H9 (cell line): Measurements from ENCODE around the gene SGSM2. TPM values are rescaled to one million over a fixed set of nuclear protein-coding genes. Genes with fewer than 3 reads are reported as not detected.

Source experiments
- DNase-seq: peaks from one replicate; pipeline ENCODE4 v3.0.0-alpha.2; 2017
- H2AFZ ChIP-seq: one replicate; pipeline ENCODE4 v1.6.1; 2013; ENCODE audit warnings: mild to moderate bottlenecking, low read length, control low read depth, moderate library complexity
- H2AK5ac ChIP-seq: 2 replicates; pipeline ENCODE4 v1.6.1; 2013; ENCODE audit warnings: low read length, control low read depth, mixed read lengths; ENCODE audit not compliant: insufficient read length
- H2BK120ac ChIP-seq: one replicate; pipeline ENCODE4 v1.6.1; 2013; ENCODE audit warnings: low read depth, mild to moderate bottlenecking, low read length, control low read depth, inconsistent platforms; ENCODE audit not compliant: poor library complexity, severe bottlenecking
- H2BK12ac ChIP-seq: 2 replicates; pipeline ENCODE4 v1.6.1; 2013; ENCODE audit warnings: low read length, control low read depth, mixed read lengths, low read depth; ENCODE audit not compliant: insufficient read length
- H2BK15ac ChIP-seq: 2 replicates; pipeline ENCODE4 v1.6.1; 2013; ENCODE audit warnings: low read depth, low read length, control low read depth
- H2BK20ac ChIP-seq: one replicate; pipeline ENCODE4 v1.6.1; 2013; ENCODE audit warnings: low read depth, mild to moderate bottlenecking, low read length, control low read depth, inconsistent platforms; ENCODE audit not compliant: poor library complexity, severe bottlenecking
- H2BK5ac ChIP-seq: 2 replicates; pipeline ENCODE4 v1.6.1; 2013; ENCODE audit warnings: low read length, control low read depth, mixed read lengths; ENCODE audit not compliant: insufficient read length
- H3K14ac ChIP-seq: 2 replicates; pipeline ENCODE4 v1.6.1; 2013; ENCODE audit warnings: low read length, control low read depth; ENCODE audit not compliant: insufficient read depth
- H3K18ac ChIP-seq: 2 replicates; pipeline ENCODE4 v1.6.1; 2013; ENCODE audit warnings: low read depth, mild to moderate bottlenecking, mixed read lengths, low read length, control low read depth; ENCODE audit not compliant: insufficient read length
- H3K23ac ChIP-seq: 2 replicates; pipeline ENCODE4 v1.6.1; 2013; ENCODE audit warnings: low read length, control low read depth, mixed read lengths, low read depth; ENCODE audit not compliant: insufficient read length
- H3K23me2 ChIP-seq: 2 replicates; pipeline ENCODE4 v1.6.1; 2013; ENCODE audit warnings: low read depth, mild to moderate bottlenecking, mixed read lengths, low read length, control low read depth; ENCODE audit not compliant: insufficient read length, poor library complexity, severe bottlenecking
- H3K27ac ChIP-seq: 2 replicates; pipeline ENCODE4 v1.5.1; 2013; ENCODE audit warnings: low read length, control low read depth, mixed read lengths, low read depth; ENCODE audit not compliant: insufficient read length
- H3K27me3 ChIP-seq: 2 replicates; pipeline ENCODE4 v1.6.1; 2013; ENCODE audit warnings: low read length, control low read depth, inconsistent platforms; ENCODE audit not compliant: insufficient read depth
- H3K4ac ChIP-seq: 2 replicates; pipeline ENCODE4 v1.6.1; 2013; ENCODE audit warnings: low read depth, mild to moderate bottlenecking, control low read depth, inconsistent platforms, low read length, moderate library complexity
- H3K4me1 ChIP-seq: 2 replicates; pipeline ENCODE4 v1.6.1; 2013; ENCODE audit warnings: low read length, control low read depth, inconsistent platforms; ENCODE audit not compliant: insufficient read depth
- H3K4me2 ChIP-seq: 2 replicates; pipeline ENCODE4 v1.6.1; 2013; ENCODE audit warnings: low read length, control low read depth, mixed read lengths; ENCODE audit not compliant: insufficient read length, insufficient read depth
- H3K56ac ChIP-seq: 2 replicates; pipeline ENCODE4 v1.6.1; 2013; ENCODE audit warnings: low read depth, mild to moderate bottlenecking, mixed read lengths, low read length, control low read depth; ENCODE audit not compliant: insufficient read length
- H3K79me1 ChIP-seq: 2 replicates; pipeline ENCODE4 v1.6.1; 2013; ENCODE audit warnings: low read depth, mild to moderate bottlenecking, moderate library complexity, low read length, control low read depth, inconsistent platforms; ENCODE audit not compliant: insufficient read depth, poor library complexity, severe bottlenecking
- H3K79me2 ChIP-seq: 2 replicates; pipeline ENCODE4 v1.6.1; 2013; ENCODE audit warnings: low read length, control low read depth, inconsistent platforms; ENCODE audit not compliant: insufficient read depth
- H3K9ac ChIP-seq: 2 replicates; pipeline ENCODE4 v1.6.1; 2013; ENCODE audit warnings: low read length, control low read depth, mixed read lengths; ENCODE audit not compliant: insufficient read length; ENCODE audit errors: extremely low read depth
- H3K9me3 ChIP-seq: one replicate; pipeline ENCODE4 v1.6.1; 2013; ENCODE audit warnings: low read depth, low read length, inconsistent platforms; ENCODE audit not compliant: control insufficient read depth
- H3T11ph ChIP-seq: one replicate; pipeline ENCODE4 v1.6.1; 2013; ENCODE audit warnings: mild to moderate bottlenecking, low read length, control low read depth, inconsistent platforms
- H4K20me1 ChIP-seq: one replicate; pipeline ENCODE4 v1.6.1; 2013; ENCODE audit not compliant: control insufficient read depth, insufficient read length, insufficient read depth
- H4K5ac ChIP-seq: 2 replicates; pipeline ENCODE4 v1.6.1; 2013; ENCODE audit warnings: low read depth, mild to moderate bottlenecking, mixed read lengths, low read length, control low read depth; ENCODE audit not compliant: insufficient read length
- H4K8ac ChIP-seq: replicated peaks from 2 replicates; pipeline ENCODE4 v1.6.1; 2013; ENCODE audit warnings: low read length, control low read depth, mixed read lengths, low read depth; ENCODE audit not compliant: insufficient read length
- H4K91ac ChIP-seq: 2 replicates; pipeline ENCODE4 v1.6.1; 2013; ENCODE audit warnings: low read depth, mild to moderate bottlenecking, moderate library complexity, mixed read lengths, low read length, control low read depth; ENCODE audit not compliant: insufficient read length
- H3K27ac Mint-ChIP-seq, 3 experiments: 2 replicates in 2 of 3; 3 replicates in 1 of 3; pipeline ENCODE4 v1.8.0; 2020 to 2021; ENCODE audit warnings: mixed read lengths in 3 of 3, mild to moderate bottlenecking in 1 of 3, moderate library complexity in 1 of 3
- H3K27me3 Mint-ChIP-seq: 2 replicates; pipeline ENCODE4 v1.8.0; 2021; ENCODE audit warnings: low read depth, mild to moderate bottlenecking, moderate library complexity, mixed read lengths
- H3K36me3 Mint-ChIP-seq, 3 experiments: 2 replicates in 2 of 3; 3 replicates in 1 of 3; pipeline ENCODE4 v1.8.0; 2020 to 2021; ENCODE audit warnings: low read depth in 3 of 3, mixed read lengths in 3 of 3; ENCODE audit not compliant: insufficient read depth in 1 of 3
- H3K4me1 Mint-ChIP-seq, 2 experiments: 2 replicates each; pipeline ENCODE4 v1.8.0; 2020; ENCODE audit warnings: mixed read lengths in 2 of 2
- H3K4me3 Mint-ChIP-seq, 2 experiments: 2 replicates in 1 of 2; 3 replicates in 1 of 2; pipeline ENCODE4 v1.8.0; 2020 to 2021; ENCODE audit warnings: mild to moderate bottlenecking in 2 of 2, mixed read lengths in 2 of 2, moderate library complexity in 1 of 2
- H3K9me3 Mint-ChIP-seq, 2 experiments: 2 replicates in 1 of 2; 3 replicates in 1 of 2; pipeline ENCODE4 v1.8.0; 2020; ENCODE audit warnings: mild to moderate bottlenecking in 2 of 2, mixed read lengths in 2 of 2, moderate library complexity in 1 of 2
- CTCF ChIP-seq: fragments of 200-600 bp; sonication (generic); conservative IDR thresholded peaks from 3 replicates; pipeline ENCODE4 v1.8.0; 2021; ENCODE audit warnings: antibody characterized with exemption, mild to moderate bottlenecking
- WGBS: extraction: QIAGEN DNeasy Blood & Tissue Kit; methylation state at CpG from one replicate; pipeline ENCODE4 v1.1.7; 2013; ENCODE audit warnings: missing lambda C conversion rate, low lambda C conversion rate, mixed read lengths; ENCODE audit not compliant: insufficient read length; ENCODE audit errors: extremely low coverage; 5-methylcytosine and 5-hydroxymethylcytosine counted together
- total RNA-seq: library from RNA; stranded (reverse); gene quantifications from 2 replicates; pipeline ENCODE4 v1.2.1, GENCODE V29; 2021

Gene SGSM2
- total RNA-seq, 1 experiment from 2014 or later = 45.6 TPM

- no peaks in the 10 kb centered on the region for H3K79me2 ChIP-seq
- no peak overlapping the region for H2BK5ac ChIP-seq
- no peak overlapping the region for H3K18ac ChIP-seq
- no peak overlapping the region for H3K23ac ChIP-seq
- H3K9me3 ChIP-seq = no peaks in the 10 kb centered on the region
- Mint-ChIP-seq H3K4me1 (peaks cover 15 to 18% of the 10 kb centered on the region in 2 experiments), H3K27me3 (no peaks in the 10 kb centered on the region), H3K9me3 (no peaks in the 10 kb centered on the region), H3K36me3 (peaks cover 0 to 19% (median 9%) of the 10 kb centered on the region in 3 experiments; a peak in 5 of 7 replicates), H3K27ac (no peak overlapping the region; a peak in 1 of 7 replicates), H3K4me3 (no peak overlapping the region)
- no peak overlapping the region for H2BK15ac ChIP-seq
- no peak overlapping the region for H4K5ac ChIP-seq
- TF ChIP-seq CTCF = no peak
- no peak overlapping the region for H3K27ac ChIP-seq
- H3T11ph ChIP-seq = no peak overlapping the region
- H4K8ac ChIP-seq = no peak overlapping the region
- H2AK5ac ChIP-seq = no peak overlapping the region
- no peak overlapping the region for H2BK120ac ChIP-seq
- H3K79me1 ChIP-seq = no peaks in the 10 kb centered on the region
- DNase-seq = no peak
- H4K91ac ChIP-seq = no peak overlapping the region
- no peak overlapping the region for H3K9ac ChIP-seq
- H2AFZ ChIP-seq = no peak overlapping the region
- no peaks in the 10 kb centered on the region for H3K4me1 ChIP-seq
- no peak overlapping the region for H3K4me2 ChIP-seq
- no peaks in the 10 kb centered on the region for H3K27me3 ChIP-seq
- no peak overlapping the region for H2BK20ac ChIP-seq
- WGBS = no CpG with 5 or more reads among the region's 8 CpGs
- H3K23me2 ChIP-seq = no peaks in the 10 kb centered on the region
- no peak overlapping the region for H3K56ac ChIP-seq
- no peak overlapping the region for H3K4ac ChIP-seq
- H2BK12ac ChIP-seq = no peak overlapping the region
- H3K14ac ChIP-seq = no peak overlapping the region
- no peaks in the 10 kb centered on the region for H4K20me1 ChIP-seq
These were observed 31.1 kb downstream of the SGSM2 start for GRCh38 chr17:2368359-2368758.
